ENCODE measurements around the gene BCKDHB. TPM values are rescaled to one million over a fixed set of nuclear protein-coding genes. Genes with fewer than 3 reads are reported as not detected.

Gene BCKDHB
- total RNA-seq, 1 donor from 2014 or later, result 16.6 TPM

DNA sequence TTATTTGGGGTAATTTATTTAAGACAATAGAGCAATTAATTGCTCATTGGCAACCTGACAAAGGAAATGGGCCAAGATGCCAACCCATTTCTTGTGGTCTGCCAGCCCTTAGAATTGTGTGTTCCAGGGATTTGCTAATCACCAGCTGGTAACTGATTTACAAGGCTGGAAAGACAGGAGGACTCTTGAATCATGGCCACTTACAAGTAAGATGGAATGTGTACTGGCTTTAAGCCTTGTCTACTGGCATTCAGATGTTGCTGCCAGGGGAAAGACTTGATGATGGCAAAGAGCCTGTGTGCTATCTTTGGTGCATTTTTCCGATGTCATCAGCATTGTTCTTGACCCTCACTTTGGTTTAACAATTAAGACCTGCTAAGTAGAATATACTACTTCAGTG, 91.0 kb downstream of the BCKDHB start:
- H3K4me1 Mint-ChIP-seq, result no peaks in the 10 kb centered on the region
- POLR2A ChIA-PET, result no interaction called here

DNA sequence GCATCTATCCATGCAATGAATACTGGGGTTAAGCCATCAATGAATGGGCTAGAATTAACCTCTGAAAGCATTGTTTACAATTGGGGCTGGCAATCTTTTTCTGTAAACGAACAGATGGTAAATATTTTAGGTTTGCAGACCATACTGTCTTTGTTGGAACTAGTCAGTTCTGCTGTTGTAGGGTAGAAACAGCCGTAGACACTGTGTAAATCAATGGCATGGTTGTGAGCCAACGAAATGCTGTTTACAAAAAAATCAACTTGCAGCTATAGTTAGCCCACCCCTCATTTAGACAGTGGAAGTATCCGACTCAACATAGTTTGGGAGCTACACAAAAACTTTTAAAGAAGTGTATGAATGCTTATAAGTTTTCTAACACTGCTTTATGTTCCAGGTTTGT, 91.5 kb downstream of the BCKDHB start:
- H3K9me3 Mint-ChIP-seq, result no peaks in the 10 kb centered on the region
- ATAC-seq (ENCODE audit: low read depth) (no peak), DNase-seq (no peak)
- TF ChIP-seq CTCF (IDR thresholded peaks at IDR 0.05), result no peak
- peaks cover 6% of the 10 kb centered on the region for H3K36me3 Mint-ChIP-seq (ENCODE audit: low read depth)
- intact Hi-C loops (cut with micrococcal nuclease), result no loop called here
- no peak overlapping the region for H3K27ac Mint-ChIP-seq
- no peaks in the 10 kb centered on the region for H3K4me1 Mint-ChIP-seq
- CTCF ChIA-PET, result no interaction called here
- no peaks in the 10 kb centered on the region for H3K27me3 Mint-ChIP-seq
- no peak overlapping the region for H3K4me3 Mint-ChIP-seq
- POLR2A ChIA-PET, result no interaction called here

More for the DNA sequence above, 91.0 kb downstream of the BCKDHB start:
- no peak overlapping the region for H3K27ac Mint-ChIP-seq
- H3K27me3 Mint-ChIP-seq, result no peaks in the 10 kb centered on the region
- TF ChIP-seq CTCF (IDR thresholded peaks at IDR 0.05), result no peak
- CTCF ChIA-PET, result no interaction called here
- ATAC-seq (ENCODE audit: low read depth) (no peak), DNase-seq (no peak)
- no peak overlapping the region for H3K4me3 Mint-ChIP-seq
- intact Hi-C loops (cut with micrococcal nuclease), result no loop called here
- no peaks in the 10 kb centered on the region for H3K9me3 Mint-ChIP-seq
- peaks cover 3% of the 10 kb centered on the region for H3K36me3 Mint-ChIP-seq (ENCODE audit: low read depth)

DNA sequence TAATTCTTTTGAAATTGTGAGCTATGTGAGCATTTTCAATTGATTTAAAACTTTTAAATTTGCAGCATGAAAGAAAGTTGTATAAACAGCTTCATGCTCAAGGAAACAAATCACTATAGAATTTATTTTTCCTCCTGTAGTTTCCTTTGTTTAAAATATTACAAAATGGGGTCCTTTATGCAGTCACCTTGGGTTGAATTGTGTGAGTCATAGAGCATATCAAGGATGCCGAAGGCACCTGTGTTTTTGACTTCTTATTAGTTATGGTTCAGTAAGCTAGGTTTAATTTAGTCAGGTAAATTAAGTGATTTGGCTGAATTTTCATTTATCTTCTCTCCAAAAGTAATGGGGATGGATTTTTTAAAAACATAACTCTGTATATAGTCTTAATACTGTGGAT, 96.8 kb downstream of the BCKDHB start:
- ChIA-PET POLR2A (no interaction called here), CTCF (interaction anchor here (1.7 kb wide), 1 partner anchor 11 kb away, joined by 6 read pairs; no protein-coding TSS in a partner anchor)
- no peak overlapping the region for H3K27ac Mint-ChIP-seq
- peaks cover 18% of the 10 kb centered on the region for H3K36me3 Mint-ChIP-seq (ENCODE audit: low read depth)
- H3K27me3 Mint-ChIP-seq, result no peaks in the 10 kb centered on the region
- intact Hi-C loops (cut with micrococcal nuclease), result no loop called here
- H3K9me3 Mint-ChIP-seq, result no peaks in the 10 kb centered on the region
- ATAC-seq (ENCODE audit: low read depth) (no peak), DNase-seq (no peak)
- H3K4me3 Mint-ChIP-seq, result no peak overlapping the region
- H3K4me1 Mint-ChIP-seq, result peaks cover 2% of the 10 kb centered on the region
- TF ChIP-seq CTCF (IDR thresholded peaks at IDR 0.05), result no peak

DNA sequence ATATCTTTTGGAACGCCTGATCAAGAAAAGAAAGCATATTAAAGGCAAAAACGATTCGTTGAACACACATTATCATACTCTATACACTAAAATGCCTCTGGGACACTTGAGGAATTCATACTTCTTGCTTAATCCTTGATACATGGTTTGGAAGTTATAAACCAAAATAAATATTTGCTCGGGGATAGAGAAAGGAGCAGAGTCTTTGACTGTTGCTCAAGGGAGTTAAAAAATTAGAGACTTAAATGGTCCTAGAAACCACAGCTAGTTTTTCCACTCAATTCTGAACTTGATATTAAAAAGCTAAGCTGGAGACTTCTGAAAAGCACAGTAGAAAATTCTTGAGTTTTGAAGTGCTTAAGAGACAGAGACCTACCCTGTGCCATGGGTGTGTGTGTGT, 98.9 kb downstream of the BCKDHB start:
- DNase-seq (no peak), ATAC-seq (ENCODE audit: low read depth) (no peak)
- POLR2A ChIA-PET, result no interaction called here
- Mint-ChIP-seq H3K36me3 (ENCODE audit: low read depth) (peaks cover 18% of the 10 kb centered on the region), H3K4me1 (peaks cover 2% of the 10 kb centered on the region), H3K27me3 (no peaks in the 10 kb centered on the region), H3K4me3 (no peak overlapping the region), H3K9me3 (no peaks in the 10 kb centered on the region), H3K27ac (no peak overlapping the region)
- intact Hi-C loops (cut with micrococcal nuclease), result no loop called here
- no peak for TF ChIP-seq CTCF (IDR thresholded peaks at IDR 0.05)
- CTCF ChIA-PET, result no interaction called here

DNA sequence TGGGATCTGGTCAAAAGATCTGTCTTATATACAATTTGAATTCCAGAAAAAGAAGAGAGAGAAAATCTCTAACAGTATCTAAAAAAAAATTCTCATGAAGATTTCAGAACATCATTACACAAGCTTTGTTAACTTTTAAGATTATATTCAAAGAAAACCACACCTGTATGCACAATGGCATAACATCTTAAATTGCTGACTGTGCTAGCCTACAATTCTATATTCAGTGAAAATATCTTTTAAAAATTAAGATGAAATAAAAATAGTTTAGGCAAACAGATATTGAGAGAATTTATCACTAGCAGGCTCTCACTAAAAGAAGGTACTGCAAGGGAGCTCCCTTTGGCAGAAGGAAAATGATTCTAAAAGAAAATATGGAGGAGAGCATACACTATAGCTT, 100.3 kb downstream of the BCKDHB start:
- ChIA-PET CTCF (no interaction called here), POLR2A (no interaction called here)
- Mint-ChIP-seq H3K4me3 (no peak overlapping the region), H3K4me1 (peaks cover 2% of the 10 kb centered on the region), H3K9me3 (peaks cover 6% of the 10 kb centered on the region), H3K36me3 (ENCODE audit: low read depth) (peaks cover 21% of the 10 kb centered on the region), H3K27ac (no peak overlapping the region), H3K27me3 (no peaks in the 10 kb centered on the region)
- DNase-seq (no peak), ATAC-seq (ENCODE audit: low read depth) (no peak)
- intact Hi-C loops (cut with micrococcal nuclease), result no loop called here
- no peak for TF ChIP-seq CTCF (IDR thresholded peaks at IDR 0.05)
